GM19099 (cell line): ENCODE measurements around the gene PPIC.

Source experiments
- POLR2A ChIP-seq: IDR thresholded peaks from 3 replicates; pipeline ENCODE4 v1.6.1; 2011; ENCODE audit warnings: low read depth; ENCODE audit not compliant: insufficient read length; ENCODE audit errors: extremely low read depth

Gene PPIC

GRCh38 chr5:122978644-122979297, 57.8 kb downstream of the PPIC start:
- TF ChIP-seq POLR2A = no peak

- no peak for TF ChIP-seq POLR2A
These were observed 58.5 kb downstream of the PPIC start for GRCh38 chr5:122978068-122978467.

GRCh38 chr5:122977319-122977718, 59.2 kb downstream of the PPIC start:
- TF ChIP-seq POLR2A = no peak
